ENCODE results near the gene SYS1. TPM values are rescaled to one million over a fixed set of nuclear protein-coding genes. Genes with fewer than 3 reads are reported as not detected.
"Not testable (repeated sequence)": the region's sequence is repeated elsewhere in the genome, so short reads cannot be mapped to it uniquely, and the experiment has no call there.

The SYS1 gene
- total RNA-seq, 1 experiment from 2014 or later: 28.9 TPM

DNA sequence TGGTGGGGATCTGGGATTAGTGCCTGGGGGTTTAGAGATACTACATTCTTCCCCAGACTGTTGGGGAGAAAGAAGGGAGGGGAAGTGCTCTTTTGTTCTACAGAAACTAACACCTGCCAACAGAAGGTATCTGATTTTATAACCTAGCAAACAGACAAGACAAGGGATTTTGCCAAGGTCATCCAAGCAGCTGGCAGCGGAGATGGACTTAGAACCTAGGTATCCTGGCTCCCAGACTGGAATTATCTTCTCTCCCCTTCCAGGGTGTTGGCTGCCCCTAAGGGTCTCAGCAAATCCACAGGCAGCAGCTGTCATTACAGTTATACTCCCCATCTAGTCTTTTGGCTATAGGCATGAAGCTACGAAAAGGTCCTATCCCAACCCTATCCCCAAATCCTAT lies 23.2 kb upstream of the SYS1 start:
- no peak for DNase-seq (ENCODE audit: low read depth)

DNA sequence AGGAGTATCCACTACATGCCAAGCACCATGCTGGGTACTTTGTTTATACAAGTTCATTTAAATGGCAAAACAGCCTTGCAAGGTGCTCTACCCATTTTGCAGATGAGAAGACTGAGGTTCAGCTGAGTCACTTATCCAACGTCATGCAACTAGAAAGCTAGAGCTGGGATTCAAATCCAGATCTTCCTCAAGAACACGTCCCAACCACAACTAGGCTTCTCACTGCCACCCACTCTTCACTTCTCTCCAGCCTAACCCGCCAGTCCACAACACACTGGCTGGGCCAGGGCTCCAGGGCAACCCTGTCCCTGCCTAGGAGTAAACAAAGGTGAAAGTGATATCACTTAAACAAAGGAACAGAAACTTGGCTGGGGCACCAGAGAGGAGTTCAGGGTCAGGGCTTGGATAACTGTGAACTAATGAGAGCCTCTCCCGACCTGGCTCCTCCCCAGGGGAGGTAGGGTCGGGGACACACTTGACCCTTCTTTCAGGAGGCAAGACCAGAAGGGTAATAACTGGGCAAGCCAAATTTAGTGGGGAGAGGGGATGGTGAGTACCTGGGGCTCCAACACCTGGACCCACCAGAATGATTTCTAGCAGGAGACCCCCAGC lies 22.6 kb upstream of the SYS1 start:
- DNase-seq (ENCODE audit: low read depth): no peak

DNA sequence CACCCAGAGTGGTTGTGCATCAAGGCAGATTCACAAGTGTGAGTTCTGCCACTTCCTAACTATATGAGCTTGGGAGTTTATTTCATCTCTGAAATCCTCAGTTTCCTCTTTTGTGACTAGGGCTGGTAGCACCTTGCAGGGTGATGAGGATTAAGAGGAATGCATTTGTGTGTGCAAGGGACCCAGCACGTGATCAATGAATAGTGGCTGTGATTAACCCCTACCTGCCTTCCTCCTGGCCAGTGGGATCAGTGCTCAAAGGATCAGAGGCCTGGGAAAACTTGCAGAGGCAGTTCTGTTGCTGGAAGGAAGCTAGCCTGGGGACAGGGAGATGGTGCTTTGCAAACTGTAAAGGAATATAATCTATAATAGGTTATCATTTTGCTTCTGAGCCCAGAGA lies 22.0 kb upstream of the SYS1 start:
- no peak for DNase-seq (ENCODE audit: low read depth)

DNA sequence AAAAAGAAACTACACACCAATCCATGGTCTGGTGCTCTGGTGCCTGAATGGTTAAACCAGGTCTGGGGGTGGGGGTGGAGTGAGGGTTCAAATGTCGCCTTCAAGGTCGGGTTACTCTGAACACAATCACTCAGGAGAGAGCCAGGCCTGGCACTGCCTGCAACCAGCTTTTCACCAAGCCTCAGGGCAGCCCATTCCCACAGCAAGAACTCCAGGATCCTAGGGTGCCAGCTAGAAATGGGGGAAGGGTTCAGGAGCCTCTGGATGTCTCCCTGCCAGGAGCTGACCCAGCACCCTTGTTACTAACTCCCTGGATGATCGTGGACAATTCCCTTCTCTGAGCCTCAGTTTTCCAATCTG lies 21.4 kb upstream of the SYS1 start:
- no peak for DNase-seq (ENCODE audit: low read depth)

DNA sequence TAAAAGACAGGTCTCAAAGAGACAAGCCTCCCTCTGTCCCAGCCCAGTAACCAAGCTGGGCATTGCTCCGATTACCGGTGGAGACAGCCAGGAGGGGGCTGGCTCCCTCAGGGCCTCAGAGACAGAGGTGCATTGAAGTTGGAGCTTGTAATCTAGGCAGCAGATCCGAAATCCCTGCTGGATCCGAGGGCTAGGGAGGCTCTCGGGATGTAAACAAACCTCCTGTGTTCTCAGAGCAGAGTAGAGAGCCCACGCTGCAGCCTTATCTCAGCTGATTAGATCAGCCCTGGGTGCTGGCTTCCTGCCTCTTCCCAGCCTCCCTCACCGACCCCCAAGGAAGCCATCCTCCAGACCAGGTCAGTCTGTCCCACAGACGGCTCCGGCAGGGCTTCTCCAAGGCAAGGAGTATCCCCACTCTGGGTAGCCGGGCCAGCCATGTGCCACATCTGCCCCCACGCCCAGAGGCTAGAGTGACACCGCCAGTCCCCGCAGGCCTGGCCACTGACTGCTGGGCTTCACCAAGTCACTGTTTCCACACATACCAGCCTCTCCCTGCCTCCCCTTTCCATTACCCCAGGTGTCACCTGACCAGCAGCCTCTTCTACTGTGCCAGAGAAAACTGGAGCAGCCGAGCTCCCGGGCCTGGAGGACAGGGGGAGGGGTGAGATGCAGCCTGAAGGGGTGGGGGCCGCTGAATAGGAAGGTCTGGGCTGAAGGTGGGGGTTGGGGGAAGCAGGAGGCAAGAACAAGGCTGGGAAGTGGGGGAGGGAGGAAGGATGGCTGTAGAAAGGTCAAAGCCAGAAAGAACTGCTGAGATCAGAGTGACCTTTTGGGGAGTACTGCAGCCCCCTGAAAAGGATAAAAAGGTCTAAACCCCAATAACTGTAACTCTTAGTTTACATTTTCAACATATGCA lies 20.8 kb upstream of the SYS1 start:
- no peak for DNase-seq (ENCODE audit: low read depth)

DNA sequence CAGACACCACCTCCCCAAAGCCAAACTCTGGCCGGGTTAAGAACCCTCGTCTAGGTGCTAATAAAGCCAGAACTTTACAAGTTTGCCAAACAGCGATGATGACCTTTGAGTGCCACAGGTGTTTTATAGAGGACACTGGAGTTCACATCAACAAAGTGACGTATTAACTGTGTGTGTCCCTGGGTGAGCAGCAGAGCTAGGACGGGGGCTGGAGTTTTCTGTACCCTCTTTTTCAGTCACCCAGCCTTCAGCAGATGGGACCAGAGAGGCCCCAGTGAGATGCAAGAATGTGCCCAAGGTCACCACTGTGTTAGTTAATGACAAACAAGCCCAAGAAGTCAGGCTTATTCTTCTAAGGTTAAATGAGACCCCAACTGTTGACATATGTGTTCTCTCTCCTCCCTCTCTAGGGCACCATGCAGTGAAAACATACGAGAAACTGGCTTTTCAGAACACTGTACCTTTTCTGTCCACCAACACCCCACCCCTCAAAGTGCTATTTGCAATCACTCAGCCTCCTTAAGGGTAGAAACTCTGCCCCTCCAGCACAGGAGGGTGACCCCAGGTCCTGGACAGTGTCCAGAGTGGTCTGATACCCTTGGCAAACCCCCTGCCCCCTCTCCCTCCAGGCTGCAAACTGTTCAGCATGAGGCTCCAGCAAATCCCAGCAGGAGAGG lies 20.0 kb upstream of the SYS1 start:
- no peak for DNase-seq (ENCODE audit: low read depth)

DNA sequence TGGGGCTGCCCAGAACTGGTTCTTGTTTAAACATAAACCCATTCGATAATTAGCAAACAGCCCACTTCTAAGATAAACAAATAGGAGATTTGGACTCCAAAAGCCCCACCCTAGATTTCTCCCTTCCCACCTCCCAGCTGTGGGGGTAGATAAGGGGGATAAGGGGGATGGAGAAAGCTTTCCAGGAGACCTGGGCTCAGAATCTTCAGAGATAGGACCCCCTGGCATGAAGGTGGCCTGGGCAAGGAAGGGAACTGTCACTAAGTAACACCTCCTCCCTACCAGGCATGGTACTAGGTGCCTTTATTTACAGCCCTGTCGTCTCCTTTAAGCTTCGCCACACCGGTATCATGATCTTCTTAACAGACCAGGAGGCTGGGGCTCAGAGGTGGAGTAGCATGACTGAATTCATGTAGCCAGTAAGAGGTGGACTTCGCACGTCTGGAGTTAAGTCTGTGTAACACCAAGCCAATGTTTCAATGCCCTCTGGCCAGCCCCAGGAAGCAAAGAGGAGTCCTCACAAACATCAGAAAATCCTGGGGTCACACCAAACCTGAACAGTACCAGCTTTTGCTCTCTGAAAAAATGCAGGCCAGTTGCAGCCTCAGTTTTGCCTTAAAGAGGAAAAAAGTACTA lies 19.3 kb upstream of the SYS1 start:
- DNase-seq (ENCODE audit: low read depth): no peak

DNA sequence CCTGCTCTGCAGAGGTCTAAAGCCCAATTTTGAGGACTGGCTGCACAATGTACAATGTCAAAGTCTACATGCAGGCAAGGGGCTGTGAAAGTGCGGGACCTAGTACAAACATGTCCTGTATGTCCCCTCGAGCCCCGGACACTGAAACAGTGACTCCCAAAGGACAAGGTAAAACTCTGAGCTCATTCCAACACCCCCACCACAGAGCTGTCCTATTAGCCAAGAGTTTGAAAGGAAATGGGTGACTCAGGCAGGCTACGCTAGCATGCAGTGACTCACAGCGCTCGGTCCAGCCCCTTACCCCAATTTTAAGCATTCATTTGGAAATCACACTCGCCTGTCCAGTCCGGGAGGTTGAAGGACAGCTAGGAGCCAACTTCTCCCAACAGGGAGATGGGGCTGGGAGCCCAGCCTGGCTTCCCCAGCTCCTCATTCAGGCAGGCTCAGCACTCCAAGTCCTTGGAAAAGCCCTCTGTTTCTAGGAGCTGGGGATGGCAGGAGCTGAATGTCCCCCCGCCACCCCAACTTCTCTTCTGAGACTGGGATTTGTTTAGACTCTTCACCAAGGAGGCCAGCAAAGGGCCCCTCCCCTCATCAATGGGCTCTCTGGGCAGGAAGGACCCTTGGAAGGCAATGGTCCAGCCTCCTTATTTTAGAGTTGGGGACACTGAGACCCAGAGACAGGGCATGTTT lies 18.6 kb upstream of the SYS1 start:
- peak; percentile 94 for DNase-seq (ENCODE audit: low read depth)

DNA sequence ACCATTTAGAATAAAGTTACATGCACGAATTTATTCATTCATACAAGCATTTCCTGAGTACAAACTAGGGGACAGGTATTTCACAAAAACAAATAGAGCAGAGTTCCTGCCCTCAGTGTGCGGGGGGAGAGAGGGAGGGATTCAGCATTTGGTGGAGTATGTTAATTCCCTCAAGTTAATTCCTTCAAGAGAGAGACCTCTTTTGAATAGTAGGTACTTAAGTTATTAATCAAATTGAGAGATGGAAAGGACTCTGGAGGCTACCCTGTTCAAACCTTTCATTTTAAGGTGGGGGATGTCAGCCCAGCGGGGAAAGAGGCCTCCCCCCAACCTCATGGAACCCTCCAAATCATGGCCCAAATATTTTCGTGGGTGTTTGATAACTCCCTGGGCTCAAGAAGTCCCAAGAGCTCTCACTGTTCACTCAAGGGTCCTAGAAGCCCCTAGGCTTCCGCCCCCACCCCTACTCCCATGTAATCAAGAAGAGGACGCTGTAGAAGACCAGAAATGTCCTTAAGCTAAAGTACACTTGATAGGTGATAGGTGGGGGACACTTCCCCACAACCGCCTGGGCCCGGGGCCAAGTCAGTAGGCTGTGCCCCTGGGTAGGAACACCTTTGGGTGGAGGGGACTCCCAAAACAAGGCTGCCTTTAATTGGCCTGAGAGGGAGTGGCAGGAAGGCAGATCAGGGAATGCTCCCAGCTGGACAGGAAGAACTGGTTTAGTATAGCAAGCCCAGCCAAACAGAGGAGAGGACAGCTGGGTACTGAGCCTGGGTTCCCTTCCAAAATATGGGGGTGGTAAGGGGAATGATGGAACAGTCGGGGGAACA lies 17.6 kb upstream of the SYS1 start:
- no peak for DNase-seq (ENCODE audit: low read depth)

DNA sequence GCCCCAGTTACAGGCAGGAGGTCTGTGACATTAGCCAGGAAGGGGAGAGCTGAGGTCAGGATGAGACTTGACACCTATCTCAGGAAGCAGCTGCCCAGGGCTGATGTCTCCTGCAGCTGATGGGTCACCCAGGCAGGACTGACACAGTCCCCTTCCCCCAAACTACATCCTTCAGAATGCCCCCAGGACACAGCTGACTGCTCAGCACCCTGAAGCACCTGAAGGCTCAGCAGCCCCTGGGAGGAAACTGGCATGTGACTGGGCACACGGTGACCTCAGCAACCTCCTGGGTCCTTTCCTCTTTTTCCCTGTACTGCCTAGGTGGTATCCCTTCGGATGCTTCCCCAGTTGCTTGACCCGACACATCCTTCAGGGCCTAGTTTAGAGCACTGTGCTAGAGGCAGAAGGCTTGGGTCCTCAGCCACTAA lies 16.7 kb upstream of the SYS1 start:
- no peak for DNase-seq (ENCODE audit: low read depth)

DNA sequence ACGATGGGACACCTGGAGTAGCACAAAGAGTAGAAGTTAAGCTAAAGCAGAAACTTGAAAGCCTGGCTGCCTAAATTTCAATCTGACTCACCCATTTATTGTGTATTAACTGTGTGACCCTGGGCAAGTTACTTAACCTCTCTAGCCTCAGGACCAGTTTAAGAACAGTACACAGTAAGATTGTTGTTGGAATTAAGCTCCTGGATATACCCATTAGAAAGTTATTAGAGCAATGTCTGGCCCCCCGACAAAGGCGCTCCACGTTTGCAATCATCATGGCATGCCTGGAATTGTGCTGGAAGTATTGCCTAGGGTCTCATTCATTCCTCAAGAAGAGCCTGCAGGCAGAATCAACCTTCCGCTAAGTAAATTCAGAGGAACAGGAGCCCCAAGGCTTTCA lies 16.1 kb upstream of the SYS1 start:
- no peak for DNase-seq (ENCODE audit: low read depth)

DNA sequence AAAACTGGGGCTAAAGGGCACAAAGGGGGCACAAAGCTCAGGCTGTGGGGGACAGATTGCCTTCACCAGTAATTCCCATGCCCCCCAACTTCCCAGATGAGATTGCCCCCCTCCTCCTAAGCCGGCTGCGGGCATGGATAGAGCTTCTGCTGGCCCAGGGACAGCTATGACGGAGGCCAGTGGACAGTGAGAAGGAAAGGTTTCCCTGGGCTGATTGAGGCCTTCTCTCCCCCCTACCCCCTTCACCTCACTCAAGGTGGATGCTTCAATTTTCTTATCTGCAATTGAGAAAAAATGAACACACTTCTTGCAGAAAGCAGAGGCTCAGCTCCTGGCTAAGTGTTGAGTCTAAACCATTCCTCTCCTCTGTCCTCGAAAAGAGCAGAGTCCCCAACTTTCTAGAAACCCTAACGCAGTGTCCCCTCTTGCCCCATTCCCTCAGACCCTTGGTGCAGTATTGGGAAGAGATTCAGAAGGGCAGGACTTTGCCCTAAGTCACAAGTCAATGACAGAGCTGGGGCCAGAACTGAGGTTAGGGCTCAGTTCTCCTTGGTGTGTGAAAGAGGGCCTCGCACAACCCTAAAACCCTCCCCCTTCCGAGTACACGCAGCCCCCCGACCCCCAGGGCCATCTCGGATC lies 15.5 kb upstream of the SYS1 start:
- no peak for DNase-seq (ENCODE audit: low read depth)

DNA sequence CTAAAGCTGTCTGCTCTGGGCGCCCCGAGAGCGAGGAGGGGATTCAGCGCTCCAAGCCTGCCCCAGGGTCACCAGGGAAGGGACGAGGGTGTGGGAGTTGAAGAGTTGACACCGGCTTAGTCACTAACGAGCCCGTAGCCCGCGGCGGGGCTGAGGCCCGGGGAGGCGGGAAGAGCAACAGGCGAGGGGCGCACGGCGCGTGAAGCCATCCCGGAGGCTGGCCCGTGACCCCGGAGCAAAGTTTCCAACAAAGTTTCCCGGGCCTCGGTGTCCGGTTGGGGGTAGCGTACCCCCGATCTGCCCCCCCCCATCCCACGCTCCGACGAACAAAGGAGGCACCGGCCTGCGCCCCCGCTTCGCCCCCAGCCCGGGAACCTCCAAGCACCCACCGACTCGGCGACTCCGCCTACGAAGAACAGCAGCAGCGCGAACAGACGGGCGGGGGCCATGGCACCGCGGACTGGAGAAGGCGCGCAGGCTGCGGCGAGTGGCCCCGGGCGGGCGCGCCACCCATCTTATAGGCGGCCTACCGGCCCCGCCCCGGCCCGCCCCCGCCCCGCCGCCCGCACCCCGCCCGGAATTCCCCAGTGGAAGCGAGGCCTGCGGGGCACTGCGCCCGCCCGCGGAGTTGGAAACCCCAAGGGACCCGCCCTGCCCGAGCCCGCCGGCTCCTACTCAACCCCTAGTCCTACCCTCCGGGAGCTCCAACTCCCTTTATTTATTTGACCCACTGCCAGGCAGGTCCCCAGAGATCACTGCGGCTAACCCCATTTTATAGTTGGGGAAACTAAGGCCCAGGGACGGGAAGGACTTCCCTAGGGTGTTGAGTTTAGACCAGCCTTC lies 14.8 kb upstream of the SYS1 start, which contains the start of gene SDC4:
Gene SDC4 (minus strand): TSS at position 489 of the 843 bp plus-strand sequence. CDS start 40 bp downstream, at position 449.
- no peak for DNase-seq (ENCODE audit: low read depth)

DNA sequence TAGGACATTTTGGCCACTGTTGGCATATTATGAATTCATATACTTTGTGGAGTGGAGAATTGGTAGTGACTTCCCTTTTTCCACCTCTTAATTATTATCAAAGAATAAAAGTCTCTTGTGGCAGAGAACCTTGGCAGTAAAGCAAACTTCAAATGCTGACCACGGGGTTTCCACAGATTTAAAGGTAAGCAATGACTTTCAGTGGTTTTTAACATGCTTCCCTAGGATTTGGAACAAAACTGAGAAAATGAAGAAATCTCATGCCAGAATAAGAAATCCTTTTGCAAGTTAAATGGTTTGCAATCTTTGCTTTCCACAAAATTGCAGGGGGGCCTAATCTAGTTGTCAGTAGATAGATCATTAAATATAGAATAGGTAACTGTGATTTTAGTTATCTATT lies 12.7 kb upstream of the SYS1 start:
- DNase-seq (ENCODE audit: low read depth): no peak

DNA sequence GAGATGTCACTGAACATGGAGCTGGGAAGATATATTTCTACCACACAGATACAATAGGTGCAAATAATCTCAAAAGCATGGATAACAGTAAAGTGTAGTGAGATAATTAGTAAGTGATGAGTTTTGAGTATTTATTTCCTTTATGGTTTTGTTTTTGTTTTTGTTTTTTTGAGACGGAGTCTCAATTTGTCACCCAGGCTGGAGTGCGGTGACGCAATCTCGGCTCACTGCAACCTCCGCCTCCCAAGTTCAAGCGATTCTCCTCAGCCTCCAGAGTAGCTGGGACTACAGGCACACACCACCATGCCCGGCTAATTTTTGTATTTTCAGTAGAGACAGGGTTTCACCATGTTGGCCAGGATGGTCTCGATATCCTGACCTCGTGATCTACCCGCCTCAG lies 12.2 kb upstream of the SYS1 start:
- not testable (repeated sequence) for DNase-seq (ENCODE audit: low read depth)

DNA sequence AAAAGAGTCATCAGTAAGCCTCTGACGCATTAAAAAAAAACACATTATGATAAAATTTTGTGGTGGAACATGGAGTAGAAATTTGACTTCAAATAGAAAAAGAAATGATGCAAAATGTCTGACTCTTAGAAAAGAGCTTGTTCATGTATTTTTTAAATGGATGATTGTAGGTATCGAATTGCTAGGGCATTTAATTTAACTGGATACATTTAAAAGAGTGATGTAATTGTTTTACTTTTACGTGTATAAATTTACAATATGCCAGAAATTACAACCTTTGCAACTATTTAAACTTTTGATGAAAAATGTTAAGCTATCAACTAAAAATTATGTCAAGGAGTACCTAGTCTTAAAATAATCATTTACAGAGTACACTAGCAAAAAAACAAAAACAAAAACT lies 10.2 kb upstream of the SYS1 start:
- no peak for DNase-seq (ENCODE audit: low read depth)

DNA sequence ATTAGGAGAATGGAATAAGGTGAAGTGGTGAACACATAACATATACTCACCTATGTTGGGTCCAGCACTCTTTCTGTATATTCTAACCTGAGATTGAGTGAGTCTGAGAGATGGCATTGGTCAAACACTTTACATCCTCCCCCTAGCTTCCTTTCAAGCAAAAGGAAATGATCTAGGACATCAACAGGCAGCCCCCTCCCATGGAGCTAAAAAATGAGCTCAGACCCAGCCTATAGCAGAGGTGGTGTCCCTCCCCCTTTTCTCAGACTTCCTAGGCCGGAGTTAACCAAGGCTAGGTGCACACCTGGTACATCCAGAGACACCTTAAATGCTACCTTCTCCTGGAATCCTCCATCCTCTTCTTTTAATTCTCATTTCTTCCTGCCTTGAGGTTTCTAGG lies 9.2 kb upstream of the SYS1 start:
- DNase-seq (ENCODE audit: low read depth): no peak

DNA sequence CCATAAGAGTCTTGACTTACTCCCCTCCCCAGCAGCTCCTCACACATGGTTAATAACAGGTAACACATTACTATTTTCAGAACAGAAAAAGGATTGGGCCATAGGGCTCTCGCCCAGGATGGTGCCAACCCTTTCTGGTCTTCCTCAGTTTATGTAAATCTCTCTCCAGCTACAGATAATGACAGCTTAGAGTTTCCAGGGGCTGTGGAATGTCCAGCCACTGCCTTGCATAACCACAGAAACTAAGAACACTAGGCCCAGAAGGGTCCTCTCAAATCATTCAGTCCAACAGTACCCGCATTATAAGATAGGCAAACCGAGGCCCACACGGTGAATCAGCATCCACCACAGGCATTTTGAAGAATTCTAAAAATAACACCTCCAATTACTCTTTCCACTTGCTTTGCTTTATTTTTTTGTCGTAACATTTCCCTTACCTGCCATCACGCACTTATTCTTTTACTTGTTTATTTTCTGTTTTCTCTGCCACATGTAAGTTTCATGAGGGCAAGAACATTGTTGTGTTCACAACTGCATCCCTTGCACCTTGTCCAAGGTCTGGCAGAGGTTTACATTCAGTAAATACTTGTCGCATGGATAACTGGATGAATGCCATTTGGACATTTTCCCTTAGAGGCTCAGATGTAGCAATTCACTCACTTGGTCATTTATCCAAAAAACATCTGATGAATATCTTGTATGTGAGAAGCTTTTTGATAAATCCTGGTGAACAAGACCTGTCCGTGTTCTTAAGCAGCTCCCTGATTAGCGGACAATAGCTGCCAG lies 8.3 kb upstream of the SYS1 start:
- DNase-seq (ENCODE audit: low read depth): peak; percentile 36

All from HT1080 (cell line).